Astrocyte (in vitro differentiated cells and primary cell): ENCODE results near the gene PTPRD.

Source experiments
- CTCF ChIP-seq: IDR thresholded peaks from 2 replicates; pipeline ENCODE4 v1.5.1; 2011; ENCODE audit warnings: low read depth, mild to moderate bottlenecking, inconsistent platforms, low read length, moderate library complexity; ENCODE audit not compliant: insufficient read depth
- EZH2 ChIP-seq: IDR thresholded peaks from 2 replicates; pipeline ENCODE4 v1.6.1; 2012; ENCODE audit warnings: mild to moderate bottlenecking, low read length, inconsistent platforms; ENCODE audit not compliant: insufficient read depth

GRCh38 chr9:8599937-8600336, 2012.9 kb downstream of the PTPRD start:
- TF ChIP-seq CTCF = no peak
- no peak for TF ChIP-seq EZH2
